ACC112 (cell line): Measurements from ENCODE around the gene XPNPEP2.

ENCODE experiments used
- H2AFZ ChIP-seq: fragments of 200-600 bp; sonication (generic); one replicate; pipeline ENCODE4 v1.6.0; 2017; ENCODE audit warnings: antibody characterized with exemption, low read length; ENCODE audit not compliant: unreplicated experiment
- H3K27ac ChIP-seq: fragments of 200-600 bp; sonication (generic); 2 replicates; pipeline ENCODE4 v1.5.1; 2014; ENCODE audit warnings: low read depth, mild to moderate bottlenecking, antibody characterized with exemption, low read length, moderate library complexity
- H3K27me3 ChIP-seq: fragments of 200-600 bp; sonication (generic); 2 replicates; pipeline ENCODE4 v1.6.1; 2014; ENCODE audit warnings: mild to moderate bottlenecking, antibody characterized with exemption, low read length, moderate library complexity, mixed read lengths; ENCODE audit not compliant: insufficient read depth
- H3K36me3 ChIP-seq: fragments of 200-600 bp; sonication (generic); 2 replicates; pipeline ENCODE4 v1.6.1; 2016; ENCODE audit warnings: mild to moderate bottlenecking, antibody characterized with exemption, low read length, moderate library complexity, mixed read lengths; ENCODE audit not compliant: insufficient read depth
- H3K4me1 ChIP-seq: fragments of 200-600 bp; sonication (generic); one replicate; pipeline ENCODE4 v1.6.1; 2016; ENCODE audit warnings: low read length, mixed read lengths; ENCODE audit not compliant: insufficient read depth, unreplicated experiment, control insufficient read depth
- H3K4me3 ChIP-seq: fragments of 200-600 bp; sonication (generic); 2 replicates; pipeline ENCODE4 v1.5.1; 2014; ENCODE audit warnings: mild to moderate bottlenecking, low read depth, low read length
- H3K79me2 ChIP-seq: fragments of 200-600 bp; sonication (generic); one replicate; pipeline ENCODE4 v1.6.0; 2016; ENCODE audit warnings: low read length; ENCODE audit not compliant: control insufficient read depth, unreplicated experiment, insufficient read depth

XPNPEP2 gene

DNA sequence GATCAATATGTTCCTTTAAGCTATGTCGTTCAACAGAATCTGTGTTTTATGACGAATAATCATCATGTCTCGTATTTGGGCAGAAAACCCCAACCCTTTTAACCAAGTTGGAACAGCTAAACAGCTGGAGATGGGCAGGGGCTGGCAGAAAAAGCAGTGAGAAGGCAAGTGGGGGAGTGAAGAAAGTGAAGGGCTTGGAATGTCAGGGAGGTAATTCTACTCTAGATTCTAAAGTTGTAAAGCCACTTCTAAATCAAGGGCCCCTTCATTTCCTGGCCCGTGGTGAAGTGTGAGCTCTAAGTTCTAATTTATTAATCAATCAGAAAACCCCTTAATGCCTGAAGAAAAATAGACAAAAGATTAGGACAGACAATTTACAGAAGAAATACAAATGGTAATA lies 61.4 kb downstream of the XPNPEP2 start:
- H3K27ac ChIP-seq, result no peak overlapping the region
- no peaks in the 10 kb centered on the region for H3K27me3 ChIP-seq
- H3K4me1 ChIP-seq, result peaks cover 4% of the 10 kb centered on the region
- H3K79me2 ChIP-seq, result no peaks in the 10 kb centered on the region
- H3K4me3 ChIP-seq, result no peak overlapping the region
- H2AFZ ChIP-seq, result no peak overlapping the region
- no peaks in the 10 kb centered on the region for H3K36me3 ChIP-seq

DNA sequence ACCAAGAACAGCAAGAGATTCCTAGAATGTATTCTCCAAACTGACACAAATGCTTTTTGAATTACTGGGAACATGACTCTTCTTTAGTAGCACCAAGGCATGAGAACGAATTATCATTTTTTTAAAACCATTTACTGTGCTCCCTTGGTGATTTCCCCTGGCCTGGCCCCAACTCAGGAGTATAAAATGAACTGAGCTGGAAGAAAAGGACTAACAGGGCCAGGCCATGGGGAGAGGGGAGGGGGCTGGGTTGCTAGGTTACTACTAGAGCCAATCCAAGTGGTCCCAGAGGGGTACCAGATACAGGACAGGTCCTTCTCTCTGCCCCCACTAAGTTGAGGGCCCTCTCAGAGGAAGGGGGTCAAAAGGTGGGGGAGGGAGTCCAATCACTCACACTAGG lies 64.1 kb downstream of the XPNPEP2 start:
- H3K4me1 ChIP-seq, result peaks cover 6% of the 10 kb centered on the region
- H3K4me3 ChIP-seq, result no peak overlapping the region
- H3K79me2 ChIP-seq, result no peaks in the 10 kb centered on the region
- no peaks in the 10 kb centered on the region for H3K27me3 ChIP-seq
- H2AFZ ChIP-seq, result no peak overlapping the region
- H3K36me3 ChIP-seq, result no peaks in the 10 kb centered on the region
- no peak overlapping the region for H3K27ac ChIP-seq

DNA sequence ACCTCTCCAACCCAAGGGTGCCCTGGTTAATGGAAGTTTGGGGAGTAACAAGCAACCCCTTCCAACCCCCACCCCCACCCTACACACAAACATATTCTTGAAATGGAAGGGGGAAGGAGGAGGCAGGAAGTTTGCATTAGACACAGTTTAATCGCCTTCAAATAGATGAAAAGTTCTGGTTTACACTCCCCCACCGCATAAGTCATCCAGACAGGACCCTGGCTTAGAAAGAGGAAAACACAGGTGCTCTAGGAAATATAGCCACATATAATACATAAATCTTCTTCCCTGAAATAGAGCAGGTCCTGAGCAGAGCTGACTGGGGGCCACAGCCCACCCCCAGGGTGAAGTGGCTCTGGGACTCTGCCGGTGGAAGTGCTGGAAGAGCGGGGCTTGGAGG lies 66.0 kb downstream of the XPNPEP2 start:
- Histone ChIP-seq H3K27me3 (no peaks in the 10 kb centered on the region), H3K27ac (no peak overlapping the region), H3K79me2 (no peaks in the 10 kb centered on the region), H3K36me3 (peaks cover 6% of the 10 kb centered on the region), H3K4me3 (no peak overlapping the region), H3K4me1 (peaks cover 17% of the 10 kb centered on the region), H2AFZ (no peak overlapping the region)

DNA sequence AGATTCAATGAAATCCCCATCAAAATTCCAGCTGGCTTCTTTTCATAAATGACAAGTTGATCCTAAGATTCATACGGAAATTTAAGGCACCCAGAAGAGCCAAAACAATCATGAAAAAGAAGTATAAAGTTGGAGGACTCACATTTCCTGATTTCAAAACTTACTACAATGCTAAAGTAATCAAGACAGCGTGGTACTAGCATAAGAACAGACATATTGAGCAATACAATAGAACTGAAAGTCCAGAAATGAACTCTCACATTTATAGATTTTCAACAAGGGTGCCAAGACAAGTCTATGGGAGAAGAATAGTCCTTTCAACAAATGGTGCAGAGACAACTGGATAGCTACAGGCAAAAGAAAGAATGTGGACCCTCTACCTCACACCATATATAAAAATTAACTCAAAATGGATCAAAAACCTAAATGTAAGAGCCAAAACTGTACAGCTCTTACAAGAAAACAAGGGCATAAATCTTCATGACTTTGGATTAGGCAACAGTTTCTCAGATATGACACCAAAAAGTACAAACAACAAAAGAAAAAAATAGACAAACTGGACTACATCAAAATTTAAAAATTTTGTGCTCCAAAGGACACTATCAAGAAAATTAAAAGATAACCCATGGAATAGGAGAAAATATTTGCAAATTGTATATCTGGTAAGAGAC lies 69.5 kb downstream of the XPNPEP2 start:
- no peaks in the 10 kb centered on the region for H3K27me3 ChIP-seq
- H3K4me3 ChIP-seq, result no peak overlapping the region
- H3K79me2 ChIP-seq, result no peaks in the 10 kb centered on the region
- peaks cover 17% of the 10 kb centered on the region for H3K4me1 ChIP-seq
- H2AFZ ChIP-seq, result no peak overlapping the region
- peaks cover 6% of the 10 kb centered on the region for H3K36me3 ChIP-seq
- H3K27ac ChIP-seq, result peak overlapping the region; percentile 69

DNA sequence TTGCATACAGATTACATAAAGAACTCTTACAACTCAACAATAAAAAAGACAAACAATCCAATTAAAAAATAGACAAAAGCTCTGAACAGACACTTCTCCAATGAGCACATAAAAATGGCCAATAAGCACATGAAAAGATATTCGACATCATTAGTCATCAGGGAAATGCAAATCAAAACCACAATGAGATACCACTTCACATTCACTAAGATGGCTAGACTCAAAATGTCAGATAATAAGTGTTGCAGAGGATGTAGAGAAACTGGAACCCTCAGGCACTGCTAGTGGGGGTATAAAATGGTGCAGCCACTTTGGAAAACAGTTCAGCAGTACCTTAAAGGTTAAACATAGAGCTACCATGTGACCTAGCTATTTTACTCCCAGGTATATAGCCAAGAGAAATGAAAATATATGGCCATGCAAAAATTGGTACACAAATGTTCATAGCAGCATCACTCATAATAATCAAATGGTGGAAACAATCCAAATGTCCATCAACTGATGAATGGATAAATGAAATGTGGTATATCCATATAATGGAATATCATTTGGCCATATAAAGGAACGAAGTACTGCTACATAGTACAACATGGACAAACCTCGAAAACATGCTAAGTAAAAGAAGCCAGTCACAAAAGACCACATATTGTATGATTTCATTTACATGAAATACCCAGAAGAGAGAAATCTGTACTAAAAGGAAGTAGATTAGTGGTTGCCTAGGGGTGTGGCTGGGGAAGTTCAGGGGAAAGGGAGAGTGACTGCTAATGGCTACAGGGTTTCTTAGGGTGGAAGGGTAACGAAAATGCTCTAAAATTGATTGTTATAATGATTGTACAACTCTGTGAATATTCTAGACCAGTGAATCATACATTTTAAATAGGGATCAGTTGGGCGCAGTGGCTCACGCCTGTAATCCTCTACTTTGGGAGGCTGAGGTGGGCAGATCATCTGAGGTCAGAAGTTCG lies 70.3 kb downstream of the XPNPEP2 start:
- Histone ChIP-seq H3K27ac (peak overlapping the region; percentile 69), H3K4me1 (peaks cover 17% of the 10 kb centered on the region), H3K27me3 (no peaks in the 10 kb centered on the region), H3K4me3 (no peak overlapping the region), H2AFZ (no peak overlapping the region), H3K36me3 (peaks cover 6% of the 10 kb centered on the region), H3K79me2 (no peaks in the 10 kb centered on the region)

DNA sequence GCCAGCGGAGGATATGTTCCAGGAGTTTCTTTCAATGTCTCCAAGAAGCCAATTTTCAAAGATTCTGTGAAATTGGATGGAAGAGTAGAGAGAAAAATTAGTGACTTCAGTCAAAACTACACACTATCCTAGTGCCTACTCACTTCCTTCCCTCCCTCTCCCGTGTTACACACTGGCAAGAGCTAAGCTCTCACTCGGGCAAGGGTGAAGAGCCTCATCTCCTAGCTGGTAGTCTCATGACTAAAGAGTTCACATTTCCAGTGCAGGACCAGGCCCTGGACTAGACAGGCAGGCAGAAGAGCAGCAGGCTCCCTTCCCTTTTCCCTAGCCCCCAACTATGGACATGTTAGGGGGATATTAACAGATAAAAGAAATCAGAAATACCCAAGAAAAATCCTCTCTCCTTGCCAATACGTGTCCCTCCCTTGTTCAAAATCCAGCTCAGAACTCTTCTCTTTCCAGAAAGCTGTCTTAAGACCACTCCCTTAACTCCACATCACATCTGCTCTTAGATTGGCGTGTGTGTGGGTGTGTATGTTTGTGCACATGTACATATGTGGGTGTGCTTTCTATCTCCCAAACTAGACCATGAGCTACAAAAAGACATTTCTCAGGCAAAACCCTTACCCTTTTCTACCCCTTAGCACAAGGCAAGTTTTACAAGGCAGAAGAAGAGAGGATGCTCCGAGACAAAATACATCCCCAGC lies 75.0 kb downstream of the XPNPEP2 start:
- no peak overlapping the region for H3K27ac ChIP-seq
- no peaks in the 10 kb centered on the region for H3K27me3 ChIP-seq
- H3K36me3 ChIP-seq, result peaks cover 6% of the 10 kb centered on the region
- peaks cover 2% of the 10 kb centered on the region for H3K79me2 ChIP-seq
- no peak overlapping the region for H2AFZ ChIP-seq
- peaks cover 7% of the 10 kb centered on the region for H3K4me1 ChIP-seq
- no peak overlapping the region for H3K4me3 ChIP-seq

DNA sequence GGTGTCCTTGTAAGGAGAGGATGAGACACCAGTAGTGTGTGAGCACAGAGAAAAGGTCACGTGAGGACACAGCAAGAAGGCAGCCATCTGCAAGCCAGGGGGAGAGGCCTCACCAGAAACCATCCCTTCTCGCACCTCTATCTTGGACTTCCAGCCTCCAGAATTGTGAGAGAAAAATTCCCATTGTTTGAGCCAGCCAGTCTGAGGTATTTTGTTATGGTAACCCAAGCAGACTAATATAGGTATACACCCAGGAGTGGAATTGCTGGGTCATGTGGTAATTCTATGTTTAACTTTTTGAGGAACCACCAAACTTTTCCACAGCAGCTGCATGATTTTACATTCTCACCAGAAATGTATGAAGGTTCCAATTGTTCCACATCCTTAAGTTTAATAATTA lies 79.3 kb downstream of the XPNPEP2 start:
- peaks cover 2% of the 10 kb centered on the region for H3K79me2 ChIP-seq
- H2AFZ ChIP-seq, result no peak overlapping the region
- H3K27ac ChIP-seq, result no peak overlapping the region
- no peaks in the 10 kb centered on the region for H3K4me1 ChIP-seq
- no peak overlapping the region for H3K4me3 ChIP-seq
- H3K36me3 ChIP-seq, result no peaks in the 10 kb centered on the region; the same call in 1 of the 2 replicates
- H3K27me3 ChIP-seq, result no peaks in the 10 kb centered on the region
